ENCODE measurements around the gene DTX3L. TPM values are rescaled to one million over a fixed set of nuclear protein-coding genes. Genes with fewer than 3 reads are reported as not detected.

The DTX3L gene
- total RNA-seq, 1 donor from 2014 or later, result 14.6 TPM

Other genes with a start within 250 kb of the DTX3L start
- 2.5 TPM for gene CSTA, start 239.1 kb upstream of the DTX3L start, total RNA-seq
- 25.6 TPM for gene MIX23, start 181.1 kb upstream of the DTX3L start, total RNA-seq
- 141 TPM for gene FAM162A, start 180.2 kb upstream of the DTX3L start, total RNA-seq
- gene WDR5B, start 148.3 kb upstream of the DTX3L start, total RNA-seq, result 2.5 TPM
- gene KPNA1, start 49.4 kb upstream of the DTX3L start, total RNA-seq, result 71.7 TPM
- gene PARP9, start within 50 bp of the DTX3L start, total RNA-seq, result 14.0 TPM
- 0.51 TPM for gene PARP15, start 13.3 kb downstream of the DTX3L start, total RNA-seq
- 12.0 TPM for gene PARP14, start 116.5 kb downstream of the DTX3L start, total RNA-seq
- gene HSPBAP1, start 229.5 kb downstream of the DTX3L start, total RNA-seq, result 4.9 TPM
- 16.1 TPM for gene SLC49A4, start 230.7 kb downstream of the DTX3L start, total RNA-seq